Lung (tissue), 12 donors: Measurements from ENCODE around the gene DDX60. TPM values are rescaled to one million over a fixed set of nuclear protein-coding genes. Genes with fewer than 3 reads are reported as not detected.
"Not testable (repeated sequence)": the region's sequence is repeated elsewhere in the genome, so short reads cannot be mapped to it uniquely, and the experiment has no call there.

Source experiments
- ATAC-seq: fragments of 200-7000 bp; cut with Tn5 transposase; one replicate; pipeline ENCODE4 v1.9.1; 2020; ENCODE audit warnings: moderate number of reproducible peaks; ENCODE audit not compliant: insufficient read depth, low FRiP score
- DNase-seq, 3 donors: peaks; one replicate each; pipeline ENCODE4 v3.0.0-alpha.2; 2013 to 2017
- H3K27ac ChIP-seq, 2 donors: one replicate each; pipeline ENCODE4 v1.5.1; 2013; ENCODE audit warnings: mild to moderate bottlenecking in 2 of 2, moderate library complexity in 2 of 2, control low read depth in 1 of 2, inconsistent platforms in 1 of 2, low read depth in 1 of 2, low read length in 1 of 2
- H3K27me3 ChIP-seq, 3 donors: one replicate each; pipeline ENCODE4 v1.5.1; 2013; ENCODE audit warnings: low read length in 2 of 3; ENCODE audit not compliant: control insufficient read depth in 3 of 3, insufficient read depth in 3 of 3
- H3K36me3 ChIP-seq, 4 donors: one replicate each; pipeline ENCODE4 v1.5.1; 2013; ENCODE audit warnings: low read length in 4 of 4, mild to moderate bottlenecking in 1 of 4, moderate library complexity in 1 of 4; ENCODE audit not compliant: control insufficient read depth in 4 of 4, insufficient read depth in 4 of 4
- H3K4me1 ChIP-seq, 5 donors: one replicate each; pipeline ENCODE4 v1.5.1; 2013; ENCODE audit warnings: low read length in 5 of 5, mild to moderate bottlenecking in 2 of 5, moderate library complexity in 1 of 5; ENCODE audit not compliant: control insufficient read depth in 5 of 5, insufficient read depth in 5 of 5
- H3K4me3 ChIP-seq: one replicate; pipeline ENCODE4 v1.5.1; 2013; ENCODE audit warnings: mild to moderate bottlenecking, control low read depth, moderate library complexity
- H3K9ac ChIP-seq, 2 donors: one replicate each; pipeline ENCODE4 v1.5.1; 2013; ENCODE audit warnings: low read length in 2 of 2, control low read depth in 1 of 2; ENCODE audit not compliant: insufficient read depth in 1 of 2
- H3K9me3 ChIP-seq, 4 donors: one replicate each; pipeline ENCODE4 v1.5.1; 2013; ENCODE audit warnings: low read length in 3 of 4, mild to moderate bottlenecking in 1 of 4, moderate library complexity in 1 of 4; ENCODE audit not compliant: control insufficient read depth in 4 of 4, insufficient read depth in 3 of 4
- WGBS, 2 donors: extraction: QIAGEN DNeasy Blood & Tissue Kit; methylation state at CpG; one replicate each; pipeline ENCODE4 v1.1.7; 2013; 5-methylcytosine and 5-hydroxymethylcytosine counted together
- polyA plus RNA-seq, 2 donors: library from polyadenylated mRNA; stranded (reverse); fragments of 200-250 nt; gene quantifications; one replicate each; pipeline ENCODE4 v1.2.1, GENCODE V29; 2013
- total RNA-seq, 2 donors: library from RNA; depleted of rRNA in 1 of 2; stranded (reverse); fragments of >200 nt in 1 of 2; gene quantifications; one replicate each; pipeline ENCODE4 v1.2.1, GENCODE V29; 2014 to 2021
- TF ChIP-seq, protein P1 (sequence below): IDR thresholded peaks from 2 replicates; pipeline ENCODE4 v1.5.1; 2012; ENCODE audit warnings: mild to moderate bottlenecking; ENCODE audit errors: control extremely low read depth, extremely low read depth
- donor health status: control.
- donor health status: control.
- donor health status: Bipolar disorder and iron deficiency.
- donor health status: healthy.
- donor health status: DM: yes; HTN: yes; CAD: no.

The DDX60 gene
- total and polyA plus RNA-seq, 4 donors = 2.6 to 47.0 (median 14.6) TPM

DNA sequence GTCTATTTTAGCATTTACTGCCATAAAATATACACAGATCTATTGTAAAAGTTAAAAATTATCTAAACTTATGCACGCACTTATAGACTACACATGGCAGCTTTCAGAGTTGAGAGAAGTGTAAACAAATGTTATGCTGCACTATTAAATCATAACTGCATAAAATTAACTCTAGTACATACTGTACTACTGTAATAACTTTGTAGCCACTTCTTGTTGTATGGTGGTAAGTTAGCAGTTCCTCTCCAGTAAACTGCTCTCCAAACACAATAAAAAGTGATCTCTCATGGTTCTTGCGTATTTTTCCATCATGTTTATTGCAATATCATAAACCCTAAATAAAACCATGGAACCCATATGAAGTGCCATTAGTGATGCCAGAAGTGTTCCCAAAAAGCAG is 9.6 kb downstream of the DDX60 start:
- ATAC-seq (no peak), DNase-seq (no peak)
- Histone ChIP-seq H3K27me3 (no peaks in the 10 kb centered on the region), H3K36me3 (peaks cover 2 to 12% (median 6%) of the 10 kb centered on the region in 4 donors), H3K9me3 (no peaks in the 10 kb centered on the region), H3K4me1 (peaks cover 0 to 9% (median 4%) of the 10 kb centered on the region in 5 donors), H3K4me3 (no peak overlapping the region), H3K27ac (no peak overlapping the region), H3K9ac (no peak overlapping the region)
- TF ChIP-seq, protein P1, sequence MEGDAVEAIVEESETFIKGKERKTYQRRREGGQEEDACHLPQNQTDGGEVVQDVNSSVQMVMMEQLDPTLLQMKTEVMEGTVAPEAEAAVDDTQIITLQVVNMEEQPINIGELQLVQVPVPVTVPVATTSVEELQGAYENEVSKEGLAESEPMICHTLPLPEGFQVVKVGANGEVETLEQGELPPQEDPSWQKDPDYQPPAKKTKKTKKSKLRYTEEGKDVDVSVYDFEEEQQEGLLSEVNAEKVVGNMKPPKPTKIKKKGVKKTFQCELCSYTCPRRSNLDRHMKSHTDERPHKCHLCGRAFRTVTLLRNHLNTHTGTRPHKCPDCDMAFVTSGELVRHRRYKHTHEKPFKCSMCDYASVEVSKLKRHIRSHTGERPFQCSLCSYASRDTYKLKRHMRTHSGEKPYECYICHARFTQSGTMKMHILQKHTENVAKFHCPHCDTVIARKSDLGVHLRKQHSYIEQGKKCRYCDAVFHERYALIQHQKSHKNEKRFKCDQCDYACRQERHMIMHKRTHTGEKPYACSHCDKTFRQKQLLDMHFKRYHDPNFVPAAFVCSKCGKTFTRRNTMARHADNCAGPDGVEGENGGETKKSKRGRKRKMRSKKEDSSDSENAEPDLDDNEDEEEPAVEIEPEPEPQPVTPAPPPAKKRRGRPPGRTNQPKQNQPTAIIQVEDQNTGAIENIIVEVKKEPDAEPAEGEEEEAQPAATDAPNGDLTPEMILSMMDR = no peak
- 95 to 96% methylated on average over 2 of the region's 2 CpGs for WGBS, 2 donors

DNA sequence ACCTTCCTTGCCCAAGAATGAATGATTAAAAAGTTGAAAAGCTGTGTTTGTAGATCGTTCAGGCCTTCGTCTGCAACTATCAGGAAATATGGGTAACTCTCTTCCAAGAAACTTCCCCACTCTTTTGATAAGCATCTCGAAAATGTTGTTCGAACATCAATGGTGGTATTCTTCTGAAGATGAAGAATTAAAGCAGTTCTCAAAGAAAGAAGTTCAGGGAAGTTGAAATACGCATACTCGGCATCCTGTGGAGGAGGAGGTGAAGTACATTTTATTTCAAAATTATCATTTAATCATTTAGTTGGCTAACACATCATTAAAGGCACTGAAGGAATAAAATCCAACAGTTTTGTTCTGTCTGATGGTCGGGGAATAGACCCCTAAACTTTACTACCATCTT is 12.1 kb downstream of the DDX60 start:
- H3K4me1 ChIP-seq = peaks cover 0 to 9% (median 4%) of the 10 kb centered on the region in 5 donors
- H3K27ac ChIP-seq = no peak overlapping the region
- no peaks in the 10 kb centered on the region for H3K27me3 ChIP-seq
- TF ChIP-seq, protein P1 = no peak
- peaks cover 8 to 19% (median 9%) of the 10 kb centered on the region in 4 donors for H3K36me3 ChIP-seq
- no peak overlapping the region for H3K4me3 ChIP-seq
- 74 to 81% methylated on average over 7 of the region's 7 CpGs for WGBS, 2 donors
- no peaks in the 10 kb centered on the region for H3K9me3 ChIP-seq
- H3K9ac ChIP-seq = no peak overlapping the region
- ATAC-seq (no peak), DNase-seq (no peak)

DNA sequence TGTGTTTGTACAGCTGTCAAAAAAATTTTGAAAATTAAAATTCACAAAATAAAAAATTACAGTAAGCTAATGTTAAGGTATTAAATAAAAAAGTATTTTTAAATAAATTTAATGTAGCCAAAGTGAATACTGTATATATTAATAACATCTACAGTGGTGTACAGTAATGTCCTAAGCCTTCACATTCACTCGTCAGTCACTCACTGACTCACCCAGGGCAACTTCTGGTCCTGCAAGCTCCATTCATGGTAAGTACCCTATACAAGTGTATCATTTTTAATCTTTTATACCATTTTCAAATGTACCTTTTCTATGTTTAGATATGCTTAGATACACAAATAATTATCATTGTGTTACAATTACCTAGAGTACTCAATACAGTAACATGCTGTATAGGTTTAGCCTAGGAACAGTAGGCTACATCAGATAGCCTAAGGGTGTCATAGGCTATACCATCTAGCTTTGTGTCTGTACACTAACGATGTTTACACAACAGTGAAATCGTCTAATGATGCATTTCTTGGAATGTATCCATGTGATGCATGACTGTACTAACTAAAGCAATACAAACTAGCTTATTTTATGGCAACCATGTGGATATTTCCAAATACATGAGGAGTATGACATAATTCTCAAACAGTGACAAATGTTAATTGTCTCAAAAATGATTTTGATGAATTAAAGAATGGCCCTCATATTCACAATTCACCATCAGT is 13.7 kb downstream of the DDX60 start:
- ATAC-seq (no peak), DNase-seq (no peak)
- H3K4me1 ChIP-seq = peaks cover 0 to 6% (median 3%) of the 10 kb centered on the region in 5 donors
- H3K27ac ChIP-seq = no peak overlapping the region
- TF ChIP-seq, protein P1 = no peak
- H3K9me3 ChIP-seq = no peaks in the 10 kb centered on the region
- no peaks in the 10 kb centered on the region for H3K27me3 ChIP-seq
- no peak overlapping the region for H3K4me3 ChIP-seq
- H3K9ac ChIP-seq = no peak overlapping the region
- peaks cover 9 to 23% (median 12%) of the 10 kb centered on the region in 4 donors for H3K36me3 ChIP-seq
- WGBS, 2 donors = 79% methylated on average over 3 of the region's 3 CpGs

DNA sequence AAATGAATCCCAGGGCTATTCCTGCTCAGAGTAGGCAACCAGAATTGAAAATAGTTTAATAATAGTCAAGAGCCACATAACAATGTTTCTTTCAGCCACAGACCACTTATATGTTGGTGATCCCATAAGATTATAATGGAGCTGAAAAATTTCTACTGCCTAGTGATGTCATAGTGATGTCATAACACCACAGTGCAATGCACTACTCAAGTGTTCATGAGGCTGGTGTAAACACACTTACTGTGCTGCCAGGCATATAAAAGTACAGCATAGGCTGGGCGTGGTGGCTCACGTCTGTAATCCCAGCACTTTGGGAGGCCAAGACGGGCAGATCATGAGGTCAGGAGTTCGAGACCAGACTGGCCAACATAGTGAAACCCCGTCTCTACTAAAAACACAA is 15.1 kb downstream of the DDX60 start:
- peaks cover 9 to 17% (median 12%) of the 10 kb centered on the region in 4 donors for H3K36me3 ChIP-seq
- not testable (repeated sequence) for DNase-seq, ATAC-seq

More for the DNA sequence above, 15.1 kb downstream of the DDX60 start:
- H3K9ac ChIP-seq, H3K4me1 ChIP-seq, H3K27me3 ChIP-seq, H3K27ac ChIP-seq, H3K9me3 ChIP-seq, H3K4me3 ChIP-seq: not testable (repeated sequence)
- 96% methylated on average over 5 of the region's 5 CpGs for WGBS, 2 donors
